Measurements from ENCODE around the gene SLC16A13. TPM values are rescaled to one million over a fixed set of nuclear protein-coding genes. Genes with fewer than 3 reads are reported as not detected.
A peak's percentile ranks its signal among the peaks of the same experiment; 100 is the strongest.

SLC16A13 gene
- total and polyA plus RNA-seq, 2 experiments from 2014 or later = 6.2 to 18.8 TPM

DNA sequence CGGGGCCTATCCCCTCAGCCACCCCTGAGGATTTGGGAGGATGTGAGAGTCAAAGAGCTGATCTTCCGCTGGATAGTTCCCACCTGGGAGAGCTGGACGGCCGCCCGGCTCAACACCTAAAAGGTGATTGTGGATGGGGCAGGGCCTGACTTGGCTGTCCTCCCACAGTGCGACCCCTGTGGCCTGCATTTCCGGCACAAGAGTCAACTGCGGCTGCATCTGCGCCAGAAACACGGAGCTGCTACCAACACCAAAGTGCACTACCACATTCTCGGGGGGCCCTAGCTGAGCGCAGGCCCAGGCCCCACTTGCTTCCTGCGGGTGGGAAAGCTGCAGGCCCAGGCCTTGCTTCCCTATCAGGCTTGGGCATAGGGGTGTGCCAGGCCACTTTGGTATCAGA lies 8.5 kb upstream of the SLC16A13 start:
- Histone ChIP-seq H3K79me2 (no peaks in the 10 kb centered on the region), H3K4me3 (no peak overlapping the region), H3K9me3 (ENCODE audit: low read depth) (no peaks in the 10 kb centered on the region), H3K4me1 (ENCODE audit: insufficient read depth) (peaks cover 7% of the 10 kb centered on the region), H3K27ac (no peak overlapping the region), H3K36me3 (replicated peaks; ENCODE audit: insufficient read depth, low read depth) (no peaks in the 10 kb centered on the region), H3K4me2 (no peak overlapping the region), H3K27me3 (peaks cover 13% of the 10 kb centered on the region), H3K9me2 (replicated peaks; ENCODE audit: insufficient read depth) (no peaks in the 10 kb centered on the region), H4K20me1 (ENCODE audit: insufficient read depth, poor library complexity, severe bottlenecking) (no peaks in the 10 kb centered on the region), H2AFZ (no peak overlapping the region)
- 95% methylated on average over 11 of the region's 13 CpGs for WGBS (ENCODE audit: low lambda C conversion rate, missing lambda C conversion rate)
- DNase-seq (ENCODE audit: low spot score) = no peak
- TF ChIP-seq, protein P1, sequence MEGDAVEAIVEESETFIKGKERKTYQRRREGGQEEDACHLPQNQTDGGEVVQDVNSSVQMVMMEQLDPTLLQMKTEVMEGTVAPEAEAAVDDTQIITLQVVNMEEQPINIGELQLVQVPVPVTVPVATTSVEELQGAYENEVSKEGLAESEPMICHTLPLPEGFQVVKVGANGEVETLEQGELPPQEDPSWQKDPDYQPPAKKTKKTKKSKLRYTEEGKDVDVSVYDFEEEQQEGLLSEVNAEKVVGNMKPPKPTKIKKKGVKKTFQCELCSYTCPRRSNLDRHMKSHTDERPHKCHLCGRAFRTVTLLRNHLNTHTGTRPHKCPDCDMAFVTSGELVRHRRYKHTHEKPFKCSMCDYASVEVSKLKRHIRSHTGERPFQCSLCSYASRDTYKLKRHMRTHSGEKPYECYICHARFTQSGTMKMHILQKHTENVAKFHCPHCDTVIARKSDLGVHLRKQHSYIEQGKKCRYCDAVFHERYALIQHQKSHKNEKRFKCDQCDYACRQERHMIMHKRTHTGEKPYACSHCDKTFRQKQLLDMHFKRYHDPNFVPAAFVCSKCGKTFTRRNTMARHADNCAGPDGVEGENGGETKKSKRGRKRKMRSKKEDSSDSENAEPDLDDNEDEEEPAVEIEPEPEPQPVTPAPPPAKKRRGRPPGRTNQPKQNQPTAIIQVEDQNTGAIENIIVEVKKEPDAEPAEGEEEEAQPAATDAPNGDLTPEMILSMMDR (IDR thresholded peaks at IDR 0.05; ENCODE audit: poor library complexity) = no peak
- TF ChIP-seq EZH2 (IDR thresholded peaks at IDR 0.05; ENCODE audit: borderline replicate concordance) (no peak), EZH2phosphoT487 (IDR thresholded peaks at IDR 0.05; ENCODE audit: low read depth, severe bottlenecking, unreplicated experiment) (no peak)

DNA sequence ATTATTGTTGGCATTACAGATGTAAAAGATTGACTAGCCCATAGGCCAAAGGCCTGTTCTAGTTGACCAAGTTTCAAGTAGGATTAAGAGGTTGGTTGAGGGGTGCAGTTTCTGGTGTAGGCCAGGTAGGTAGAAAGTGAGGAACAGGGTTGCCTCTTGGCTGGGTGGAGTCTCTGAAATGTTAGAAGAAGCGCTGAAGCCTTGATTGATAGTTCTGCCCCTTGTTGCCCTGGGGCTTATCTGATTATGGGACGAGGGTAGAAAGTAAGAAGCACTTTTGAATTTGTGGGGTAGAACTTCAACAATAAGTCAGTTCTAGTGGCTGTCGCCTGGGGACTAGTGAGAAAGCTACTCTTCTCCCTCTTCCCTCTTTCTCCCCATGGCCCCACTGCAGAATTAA lies 6.7 kb upstream of the SLC16A13 start:
- no peak overlapping the region for H3K4me2 ChIP-seq
- no peak overlapping the region for H3K27ac ChIP-seq
- no peak overlapping the region for H3K4me3 ChIP-seq
- TF ChIP-seq, protein P1 (IDR thresholded peaks at IDR 0.05; ENCODE audit: poor library complexity) = no peak
- TF ChIP-seq EZH2phosphoT487 (IDR thresholded peaks at IDR 0.05; ENCODE audit: low read depth, severe bottlenecking, unreplicated experiment) = no peak
- TF ChIP-seq EZH2 (IDR thresholded peaks at IDR 0.05; ENCODE audit: borderline replicate concordance) = no peak
- H4K20me1 ChIP-seq (ENCODE audit: insufficient read depth, poor library complexity, severe bottlenecking) = no peaks in the 10 kb centered on the region
- H3K9me2 ChIP-seq (replicated peaks; ENCODE audit: insufficient read depth) = no peaks in the 10 kb centered on the region
- H3K9me3 ChIP-seq (ENCODE audit: low read depth) = no peaks in the 10 kb centered on the region
- 81% methylated on average over 3 of the region's 3 CpGs for WGBS (ENCODE audit: low lambda C conversion rate, missing lambda C conversion rate)
- H3K36me3 ChIP-seq (replicated peaks; ENCODE audit: insufficient read depth, low read depth) = no peaks in the 10 kb centered on the region
- no peak overlapping the region for H2AFZ ChIP-seq
- no peaks in the 10 kb centered on the region for H3K27me3 ChIP-seq
- DNase-seq (ENCODE audit: low spot score) = no peak
- no peaks in the 10 kb centered on the region for H3K4me1 ChIP-seq (ENCODE audit: insufficient read depth)
- H3K79me2 ChIP-seq = no peaks in the 10 kb centered on the region

DNA sequence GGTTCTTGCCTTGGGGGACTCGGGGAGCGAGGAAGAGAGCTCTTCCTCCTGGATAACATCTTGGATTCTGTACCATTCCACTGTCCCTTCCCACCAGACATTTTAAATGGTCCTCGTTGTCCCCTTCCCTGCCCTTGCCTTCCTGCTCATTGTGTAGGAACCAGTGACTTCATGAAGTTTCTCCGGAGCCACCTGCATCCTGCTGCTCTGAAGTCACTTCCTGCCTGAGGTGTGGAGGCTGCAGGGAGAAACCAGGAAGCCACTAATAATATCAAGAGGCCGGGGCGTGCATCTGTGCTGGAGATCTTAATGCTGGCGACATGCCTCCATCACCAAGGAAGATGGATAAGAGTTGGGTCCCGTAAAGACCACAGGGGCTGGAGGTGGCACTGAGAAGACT lies 6.2 kb upstream of the SLC16A13 start:
- TF ChIP-seq EZH2phosphoT487 (IDR thresholded peaks at IDR 0.05; ENCODE audit: low read depth, severe bottlenecking, unreplicated experiment) = no peak
- peaks cover 1% of the 10 kb centered on the region for H3K4me1 ChIP-seq (ENCODE audit: insufficient read depth)
- no peak overlapping the region for H3K4me3 ChIP-seq
- WGBS (ENCODE audit: low lambda C conversion rate, missing lambda C conversion rate) = 95% methylated on average over 8 of the region's 8 CpGs
- H3K79me2 ChIP-seq = no peaks in the 10 kb centered on the region
- H3K27ac ChIP-seq = no peak overlapping the region
- no peaks in the 10 kb centered on the region for H3K9me2 ChIP-seq (replicated peaks; ENCODE audit: insufficient read depth)
- no peaks in the 10 kb centered on the region for H3K9me3 ChIP-seq (ENCODE audit: low read depth)
- H3K36me3 ChIP-seq (replicated peaks; ENCODE audit: insufficient read depth, low read depth) = no peaks in the 10 kb centered on the region
- no peak for DNase-seq (ENCODE audit: low spot score)
- H4K20me1 ChIP-seq (ENCODE audit: insufficient read depth, poor library complexity, severe bottlenecking) = no peaks in the 10 kb centered on the region
- H3K27me3 ChIP-seq = no peaks in the 10 kb centered on the region
- H2AFZ ChIP-seq = no peak overlapping the region
- H3K4me2 ChIP-seq = no peak overlapping the region

DNA sequence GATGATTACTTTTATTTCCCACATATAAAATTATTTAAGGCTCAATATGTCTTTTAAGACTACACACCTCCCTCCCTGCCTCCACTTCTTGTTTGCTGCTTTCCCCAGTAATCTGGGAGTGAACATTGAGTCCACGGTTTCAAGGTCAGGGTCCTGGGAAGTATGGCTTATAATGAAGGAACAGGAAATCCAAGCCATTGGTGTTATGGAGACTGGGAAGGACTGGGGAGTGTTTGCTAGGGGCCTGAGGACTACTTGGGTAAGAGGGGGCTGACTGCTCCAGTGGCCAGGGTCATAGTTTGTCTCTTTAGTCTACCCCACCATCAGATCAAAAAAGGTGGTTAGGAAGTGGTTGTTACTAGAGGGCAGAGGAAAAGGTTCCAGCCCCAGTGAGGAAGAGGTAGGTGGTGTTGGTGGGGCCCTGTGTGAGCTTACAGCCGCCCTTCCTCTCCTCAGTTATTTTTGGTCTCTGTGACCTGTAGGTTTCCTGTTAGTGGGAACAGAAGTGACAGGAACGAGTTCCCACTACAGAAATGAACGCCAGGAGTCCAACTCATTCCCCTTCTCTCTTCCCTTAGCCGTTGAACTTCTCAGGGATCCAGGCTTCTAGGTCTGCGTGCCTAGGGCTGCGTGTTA lies 742 bp upstream of the SLC16A13 start:
- peak overlapping the region; percentile 54 for H2AFZ ChIP-seq

More for the DNA sequence above, 742 bp upstream of the SLC16A13 start:
- DNase-seq (ENCODE audit: low spot score) = no peak
- H3K27ac ChIP-seq = peak overlapping the region; percentile 90
- no peak for TF ChIP-seq EZH2 (IDR thresholded peaks at IDR 0.05; ENCODE audit: borderline replicate concordance)
- H4K20me1 ChIP-seq (ENCODE audit: insufficient read depth, poor library complexity, severe bottlenecking) = no peaks in the 10 kb centered on the region
- no peaks in the 10 kb centered on the region for H3K36me3 ChIP-seq (replicated peaks; ENCODE audit: insufficient read depth, low read depth)
- peaks cover 7% of the 10 kb centered on the region for H3K4me1 ChIP-seq (ENCODE audit: insufficient read depth)
- peak overlapping the region; percentile 89 for H3K4me2 ChIP-seq
- no peaks in the 10 kb centered on the region for H3K9me2 ChIP-seq (replicated peaks; ENCODE audit: insufficient read depth)
- no peaks in the 10 kb centered on the region for H3K9me3 ChIP-seq (ENCODE audit: low read depth)
- peak overlapping the region; percentile 39 for H3K4me3 ChIP-seq
- WGBS (ENCODE audit: low lambda C conversion rate, missing lambda C conversion rate) = 22% methylated on average over 7 of the region's 7 CpGs
- H3K27me3 ChIP-seq = no peaks in the 10 kb centered on the region
- H3K79me2 ChIP-seq = peaks cover 9% of the 10 kb centered on the region

Data from hepatocyte (in vitro differentiated cells).